Activated CD8-positive, alpha-beta memory T cell treated with anti-CD3 and anti-CD28 coated beads for 48 hours (primary cell): ENCODE measurements around the gene GFY.
A peak's percentile ranks its signal among the peaks of the same experiment; 100 is the strongest.
"Not testable (repeated sequence)": the region's sequence is repeated elsewhere in the genome, so short reads cannot be mapped to it uniquely, and the experiment has no call there.

Experiments used
- DNase-seq, 3 experiments: peaks; one replicate each; pipeline ENCODE4 v3.0.0-alpha.2; 2020; ENCODE audit warnings: low read depth in 2 of 3, low spot score in 2 of 3

GFY gene

DNA sequence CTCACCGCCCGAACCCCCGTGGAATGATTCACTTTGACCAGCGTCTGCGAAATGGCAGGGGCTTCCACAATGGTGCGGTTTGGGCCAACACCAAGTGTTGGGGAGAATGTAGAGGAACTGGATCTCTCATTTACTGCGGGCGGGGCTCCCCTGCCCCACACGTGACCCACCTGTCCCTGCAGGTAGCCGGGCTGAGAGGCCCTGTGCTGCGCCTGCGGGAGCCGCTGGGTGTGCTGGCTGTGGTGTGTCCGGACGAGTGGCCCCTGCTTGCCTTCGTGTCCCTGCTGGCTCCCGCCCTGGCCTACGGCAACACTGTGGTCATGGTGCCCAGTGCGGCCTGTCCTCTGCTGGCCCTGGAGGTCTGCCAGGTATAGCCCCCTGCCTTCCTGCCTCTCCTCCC, 43.0 kb downstream of the GFY start:
- no peak for DNase-seq

DNA sequence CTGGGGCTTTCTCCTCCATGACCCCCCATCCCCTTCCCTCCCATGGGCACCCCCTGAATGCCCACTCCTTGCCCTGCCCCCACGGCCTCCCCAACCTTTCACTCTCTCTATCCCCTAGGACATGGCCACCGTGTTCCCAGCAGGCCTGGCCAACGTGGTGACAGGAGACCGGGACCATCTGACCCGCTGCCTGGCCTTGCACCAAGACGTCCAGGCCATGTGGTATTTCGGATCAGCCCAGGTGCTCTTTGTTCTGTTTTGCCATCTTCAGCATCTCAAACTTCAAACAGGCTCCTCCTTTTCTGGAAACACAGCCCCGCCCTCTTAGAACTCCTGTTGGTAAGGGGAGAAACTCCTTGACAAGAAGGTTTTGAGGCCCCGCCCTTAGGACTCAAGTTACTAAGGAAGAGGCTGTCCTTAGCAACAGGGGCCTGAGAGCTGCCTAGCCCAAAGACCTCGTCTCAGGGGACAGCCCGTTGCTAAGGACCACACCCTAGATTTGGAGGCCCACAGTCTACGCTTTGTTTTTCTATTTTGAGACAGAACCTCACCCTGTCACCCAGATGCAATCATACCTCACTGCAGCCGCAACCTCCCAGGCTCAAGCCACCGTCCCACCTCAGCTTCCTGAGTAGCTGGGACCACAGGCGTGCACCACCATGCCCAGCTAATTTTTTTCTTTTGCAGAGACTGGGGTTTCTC, 43.7 kb downstream of the GFY start:
- DNase-seq = peak in 1 of 3 experiments; percentile 63

DNA sequence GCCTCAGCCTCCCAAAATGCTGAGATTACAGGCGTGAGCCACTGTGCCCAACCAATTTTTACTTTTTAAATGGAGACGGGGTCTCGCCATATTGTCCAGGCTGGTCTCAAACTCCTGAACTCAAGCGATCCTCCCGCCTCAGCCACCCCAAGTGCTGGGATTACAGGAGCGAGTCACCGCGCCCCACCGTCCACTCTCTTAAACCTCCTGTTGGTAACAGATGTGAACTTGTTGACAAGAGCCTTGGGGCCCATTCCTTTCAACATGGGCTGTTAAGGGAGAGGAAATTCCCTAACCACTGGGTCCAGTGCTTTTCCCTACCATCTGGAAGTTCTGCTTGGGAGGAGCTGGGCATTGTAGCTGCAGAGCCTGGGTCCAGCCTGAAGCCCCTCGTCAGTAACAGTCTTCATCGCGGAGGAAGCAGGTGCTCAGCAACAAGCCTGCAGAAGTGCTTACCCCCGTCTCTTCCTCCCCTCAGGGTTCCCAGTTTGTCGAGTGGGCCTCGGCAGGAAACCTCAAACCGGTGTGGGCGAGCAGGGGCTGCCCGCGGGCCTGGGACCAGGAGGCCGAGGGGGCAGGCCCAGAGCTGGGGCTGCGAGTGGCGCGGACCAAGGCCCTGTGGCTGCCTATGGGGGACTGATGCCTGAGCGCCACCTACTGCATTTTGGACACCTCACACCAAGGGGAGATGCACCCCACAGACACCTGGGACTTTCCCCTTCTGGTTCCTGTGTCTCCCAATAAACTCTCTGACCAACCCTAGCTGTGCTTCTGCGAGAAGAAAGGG, 44.8 kb downstream of the GFY start:
- peak in 1 of 3 experiments; percentile 91 for DNase-seq

GRCh38 chr19:49470615-49470978, 45.4 kb downstream of the GFY start:
- no peak for DNase-seq

DNA sequence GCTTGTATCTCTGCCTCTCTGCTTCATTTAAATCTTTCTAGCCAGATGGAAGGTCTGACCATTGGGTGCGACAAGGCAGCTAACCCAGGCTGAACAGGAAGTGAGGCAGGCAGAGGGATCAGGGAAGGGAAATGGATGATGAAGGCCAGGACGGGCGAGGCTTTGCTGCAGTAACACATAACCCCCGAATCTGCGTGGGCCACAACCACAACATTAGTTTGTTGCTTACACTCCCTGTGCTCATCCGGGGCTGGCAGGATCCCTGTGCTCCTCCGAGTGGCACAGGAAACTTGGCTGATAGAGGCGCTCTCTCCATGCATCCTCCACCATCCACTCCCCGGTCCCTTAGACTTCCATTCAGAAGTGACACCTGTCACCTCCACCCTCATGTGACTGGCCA, 47.7 kb downstream of the GFY start:
- DNase-seq = no peak

GRCh38 chr19:49473501-49473867, 48.3 kb downstream of the GFY start:
- not testable (repeated sequence) for DNase-seq

DNA sequence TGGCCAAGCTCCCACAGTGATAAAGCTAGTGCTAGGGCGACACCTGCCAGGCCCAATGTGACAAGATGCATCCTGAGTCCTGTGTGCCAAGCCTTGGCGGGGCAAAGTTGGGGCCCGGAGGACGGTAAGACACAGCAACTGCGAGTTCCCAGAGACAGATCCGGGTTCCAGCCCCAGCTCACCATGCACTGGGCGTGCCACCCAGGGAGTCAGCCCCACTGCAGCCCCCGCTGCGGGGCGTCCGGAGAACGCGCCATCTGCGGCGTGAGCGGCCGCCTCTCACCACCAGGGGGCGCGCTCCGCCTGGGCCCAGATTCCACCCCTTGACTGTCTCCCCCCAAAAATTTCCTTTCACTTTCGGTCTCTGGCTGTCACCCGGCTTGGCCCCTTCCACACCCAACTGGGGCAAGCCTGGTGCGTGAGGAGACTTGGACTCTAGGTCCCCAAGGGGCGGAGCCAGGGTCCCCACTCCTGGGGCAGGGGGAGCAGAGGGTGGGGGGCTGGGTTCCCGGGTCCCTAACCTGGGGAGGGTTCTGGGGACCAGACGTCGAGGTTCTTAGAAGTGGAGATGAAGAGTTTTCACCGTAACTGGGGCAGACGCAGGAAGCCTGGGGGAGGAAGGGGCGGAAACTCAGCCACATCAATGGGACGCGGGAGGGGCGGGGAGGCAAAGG, 48.8 kb downstream of the GFY start, which contains the start of gene FLT3LG:
TSS of gene FLT3LG (plus strand) at position 348 of the 674 bp plus-strand sequence. CDS start 425 bp downstream, outside the sequence.
- peak; percentile 79 to 83 (median 82) for DNase-seq

DNA sequence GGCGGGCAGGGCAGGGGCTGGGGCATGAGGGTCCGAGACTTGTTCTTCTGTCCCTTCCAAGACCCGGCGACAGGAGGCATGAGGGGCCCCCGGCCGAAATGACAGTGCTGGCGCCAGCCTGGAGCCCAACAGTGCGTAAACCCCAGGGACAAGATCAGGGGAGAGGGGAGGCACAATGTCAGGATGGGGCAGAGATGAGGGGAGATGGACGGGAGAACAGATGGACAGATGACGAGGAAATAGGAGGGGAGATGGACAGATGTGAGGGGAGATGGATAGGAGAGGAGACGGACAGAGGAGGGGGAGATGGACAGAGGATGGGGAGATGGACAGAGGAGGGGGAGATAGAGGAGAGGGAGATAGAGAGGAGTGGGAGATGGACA, 49.3 kb downstream of the GFY start:
- DNase-seq = no peak

GRCh38 chr19:49475191-49475917, 50.2 kb downstream of the GFY start:
- no peak for DNase-seq

GRCh38 chr19:49475995-49476880, 51.0 kb downstream of the GFY start:
- no peak for DNase-seq
